Gastrocnemius medialis (tissue), 4 donors: ENCODE results near the gene TAPT1.

Experiments
- POLR2A ChIP-seq, 2 donors: fragments of 450-650 bp; IDR thresholded peaks; one replicate each; pipeline ENCODE4 v1.6.1; 2017; ENCODE audit warnings: antibody characterized with exemption in 2 of 2, mild to moderate bottlenecking in 2 of 2, moderate library complexity in 2 of 2
- TF ChIP-seq, protein P1 (sequence below), 5 experiments: fragments of 450-650 bp in 3 of 5; fragments of 200-600 bp in 2 of 5; sonication (generic) in 2 of 5; IDR thresholded peaks in 4 of 5; conservative IDR thresholded peaks in 1 of 5; 1 replicate in 4 of 5; 2 replicates in 1 of 5; pipeline ENCODE4 v1.5.1; 2016 to 2019; ENCODE audit warnings: antibody characterized with exemption in 5 of 5, mild to moderate bottlenecking in 3 of 5, moderate library complexity in 3 of 5

DNA sequence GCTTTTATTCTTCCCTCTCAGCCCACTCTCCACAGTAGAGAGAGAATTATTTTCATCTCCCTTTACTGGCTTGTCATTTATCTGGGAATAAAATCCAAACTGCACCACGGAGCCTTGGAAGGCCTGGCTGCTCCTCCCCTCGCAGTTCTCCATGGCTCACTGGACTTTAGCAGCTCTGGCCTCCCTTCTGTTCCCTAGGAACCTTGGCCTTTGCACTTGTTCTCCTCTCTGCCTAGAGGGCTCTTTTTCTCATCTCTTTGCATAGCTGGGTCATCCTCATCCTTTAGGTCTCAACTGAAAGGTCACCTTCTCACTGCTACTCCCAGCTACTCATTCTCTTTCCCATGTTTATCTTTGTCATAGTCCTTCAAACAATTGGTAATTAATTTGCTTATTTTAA, 31.3 kb upstream of the TAPT1 start:
- no peak for TF ChIP-seq POLR2A (IDR thresholded peaks at IDR 0.05)
- TF ChIP-seq, protein P1, sequence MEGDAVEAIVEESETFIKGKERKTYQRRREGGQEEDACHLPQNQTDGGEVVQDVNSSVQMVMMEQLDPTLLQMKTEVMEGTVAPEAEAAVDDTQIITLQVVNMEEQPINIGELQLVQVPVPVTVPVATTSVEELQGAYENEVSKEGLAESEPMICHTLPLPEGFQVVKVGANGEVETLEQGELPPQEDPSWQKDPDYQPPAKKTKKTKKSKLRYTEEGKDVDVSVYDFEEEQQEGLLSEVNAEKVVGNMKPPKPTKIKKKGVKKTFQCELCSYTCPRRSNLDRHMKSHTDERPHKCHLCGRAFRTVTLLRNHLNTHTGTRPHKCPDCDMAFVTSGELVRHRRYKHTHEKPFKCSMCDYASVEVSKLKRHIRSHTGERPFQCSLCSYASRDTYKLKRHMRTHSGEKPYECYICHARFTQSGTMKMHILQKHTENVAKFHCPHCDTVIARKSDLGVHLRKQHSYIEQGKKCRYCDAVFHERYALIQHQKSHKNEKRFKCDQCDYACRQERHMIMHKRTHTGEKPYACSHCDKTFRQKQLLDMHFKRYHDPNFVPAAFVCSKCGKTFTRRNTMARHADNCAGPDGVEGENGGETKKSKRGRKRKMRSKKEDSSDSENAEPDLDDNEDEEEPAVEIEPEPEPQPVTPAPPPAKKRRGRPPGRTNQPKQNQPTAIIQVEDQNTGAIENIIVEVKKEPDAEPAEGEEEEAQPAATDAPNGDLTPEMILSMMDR (IDR thresholded peaks at IDR 0.05 in 4 of 5, conservative IDR thresholded peaks at IDR 0.05 in 1 of 5) = no peak
